NK-92 (cell line): ENCODE data around the gene HMCN1.
"Not testable (repeated sequence)": the region's sequence is repeated elsewhere in the genome, so short reads cannot be mapped to it uniquely, and the experiment has no call there.

Experiments used
- DNase-seq: peaks from one replicate; lab custom pipeline; 2025; ENCODE audit not compliant: unreplicated experiment; lab: John Stamatoyannopoulos, UW

HMCN1 gene

GRCh38 chr1:186129758-186130157, 395.6 kb downstream of the HMCN1 start:
- no peak for DNase-seq

- DNase-seq: no peak
Measured at GRCh38 chr1:186139115-186139514, 404.9 kb downstream of the HMCN1 start.

GRCh38 chr1:186139701-186140100, 405.5 kb downstream of the HMCN1 start:
- DNase-seq: no peak

- no peak for DNase-seq
Measured at GRCh38 chr1:186142159-186142558, 408.0 kb downstream of the HMCN1 start.

- no peak for DNase-seq
Measured at GRCh38 chr1:186142916-186143315, 408.7 kb downstream of the HMCN1 start.

- DNase-seq: no peak
Measured at GRCh38 chr1:186143481-186143880, 409.3 kb downstream of the HMCN1 start.

GRCh38 chr1:186144505-186144904, 410.3 kb downstream of the HMCN1 start:
- no peak for DNase-seq

- DNase-seq: no peak
Measured at GRCh38 chr1:186146974-186147373, 412.8 kb downstream of the HMCN1 start.

GRCh38 chr1:186149591-186149990, 415.4 kb downstream of the HMCN1 start:
- DNase-seq: no peak

GRCh38 chr1:186152227-186152619, 418.0 kb downstream of the HMCN1 start:
- DNase-seq: no peak

- DNase-seq: no peak
Measured at GRCh38 chr1:186152620-186153239, 418.5 kb downstream of the HMCN1 start.

- no peak for DNase-seq
Measured at GRCh38 chr1:186154651-186155050, 420.5 kb downstream of the HMCN1 start.

- DNase-seq: no peak
Measured at GRCh38 chr1:186155594-186155993, 421.4 kb downstream of the HMCN1 start.

GRCh38 chr1:186162895-186163294, 428.7 kb downstream of the HMCN1 start:
- not testable (repeated sequence) for DNase-seq

GRCh38 chr1:186164773-186165172, 430.6 kb downstream of the HMCN1 start:
- no peak for DNase-seq

- DNase-seq: no peak
Measured at GRCh38 chr1:186165303-186165702, 431.1 kb downstream of the HMCN1 start.

GRCh38 chr1:186167096-186167668, 433.0 kb downstream of the HMCN1 start:
- DNase-seq: no peak

- no peak for DNase-seq
Measured at GRCh38 chr1:186175588-186175987, 441.4 kb downstream of the HMCN1 start.

GRCh38 chr1:186178426-186179043, 444.3 kb downstream of the HMCN1 start:
- DNase-seq: no peak

GRCh38 chr1:186179231-186179630, 445.0 kb downstream of the HMCN1 start:
- no peak for DNase-seq

- DNase-seq: no peak
Measured at GRCh38 chr1:186183219-186183618, 449.0 kb downstream of the HMCN1 start.

GRCh38 chr1:186183970-186184628, 449.9 kb downstream of the HMCN1 start:
- no peak for DNase-seq
